ENCODE data around the gene NDUFAB1. TPM values are rescaled to one million over a fixed set of nuclear protein-coding genes. Genes with fewer than 3 reads are reported as not detected.
"Not testable (repeated sequence)": the region's sequence is repeated elsewhere in the genome, so short reads cannot be mapped to it uniquely, and the experiment has no call there.

The NDUFAB1 gene
- total RNA-seq = 100 to 1,000 TPM; 378 to 517 (median 448) TPM
- polyA plus RNA-seq = 1,123 TPM
- long read RNA-seq, donor 1, transcript NDUFAB1-201 (5 exons, 717 nt) = major isoform, 307 of 316 reads
- long read RNA-seq, donor 1, partial matches to known transcripts = 4 of 316 reads
- long read RNA-seq, donor 1, other reads (novel, unspliced or antisense) = 4 of 316 reads
- long read RNA-seq, donor 2, transcript NDUFAB1-201 (5 exons, 717 nt) = major isoform, 269 of 279 reads
- long read RNA-seq, donor 2, partial matches to known transcripts = 7 of 279 reads
- long read RNA-seq, donor 2, other reads (novel, unspliced or antisense) = 1 of 279 reads
- long read RNA-seq, donor 3, transcript NDUFAB1-201 (5 exons, 717 nt) = major isoform, 91 of 96 reads
- long read RNA-seq, donor 3, partial matches to known transcripts = 3 of 96 reads
- long read RNA-seq, donor 3, other reads (novel, unspliced or antisense) = 0 of 96 reads
- long read RNA-seq, donor 4, transcript NDUFAB1-201 (5 exons, 717 nt) = major isoform, 135 of 135 reads
- long read RNA-seq, donor 4, partial matches to known transcripts = 0 of 135 reads
- long read RNA-seq, donor 4, other reads (novel, unspliced or antisense) = 0 of 135 reads

GRCh38 chr16:23595951-23596720 lies at the start of gene NDUFAB1:
Gene NDUFAB1, minus strand, starts transcription at chr16:23596316. Its CDS starts 26 bp downstream, at chr16:23596290.
- Histone ChIP-seq H3K27me3 (ENCODE audit: control insufficient read depth, insufficient read depth) (no peaks in the 10 kb centered on the region), H3K4me3 (ENCODE audit: low read length) (peak within 1 kb of the TSS; percentile 68), H3K4me1 (ENCODE audit: control insufficient read depth, insufficient read depth, low read length) (peaks cover 3% of the 10 kb centered on the region), H3K9me3 (ENCODE audit: control insufficient read depth, low read length) (no peaks in the 10 kb centered on the region), H3K27ac (ENCODE audit: low read length) (peak within 1 kb of the TSS; percentile 83)
- peak; percentile 97 to 98 for ATAC-seq
- 2% methylated on average over 67 of the region's 67 CpGs for WGBS
- intact Hi-C loops (cut with DNase I) = loop anchor here in 3 of 4 donors (2.0 to 5.0 kb wide), 2 partner anchors 39 kb away; partner anchors contain the start of genes EARS2 (in 3 of the 3) and UBFD1 (in 3 of the 3)
- peak; percentile 91 to 96 (median 96) for DNase-seq

DNA sequence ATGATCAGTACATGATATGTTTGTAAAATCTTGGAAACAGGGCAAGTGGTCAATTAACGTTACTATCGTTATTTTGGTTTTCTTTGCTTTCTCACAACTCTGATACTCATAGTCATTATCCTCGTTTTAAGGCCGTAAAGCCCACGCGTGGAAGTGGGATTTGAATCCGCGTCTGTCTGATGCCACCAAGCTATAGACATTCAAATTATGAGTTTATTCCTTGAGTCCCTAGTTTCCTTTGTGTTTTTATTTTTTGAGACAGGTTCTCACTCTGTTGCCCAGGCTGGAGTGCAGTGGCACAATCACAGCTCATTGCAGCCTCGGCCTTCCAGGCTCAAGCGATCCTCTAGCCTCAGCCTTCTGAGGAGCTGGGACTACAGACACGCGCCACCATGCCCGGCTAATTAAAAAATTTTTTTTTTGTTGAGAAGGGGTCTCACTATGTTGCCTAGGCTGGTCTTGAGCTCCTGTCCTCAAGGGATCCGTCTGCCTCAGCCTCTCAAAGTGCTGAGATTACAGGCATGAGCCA lies 46.2 kb upstream of the NDUFAB1 start:
- Histone ChIP-seq H3K9me3 (ENCODE audit: control insufficient read depth, low read length) (no peaks in the 10 kb centered on the region), H3K27me3 (ENCODE audit: control insufficient read depth, insufficient read depth) (no peaks in the 10 kb centered on the region), H3K4me3 (ENCODE audit: low read length) (peak overlapping the region; percentile 76), H3K27ac (ENCODE audit: low read length) (no peak overlapping the region), H3K4me1 (ENCODE audit: control insufficient read depth, insufficient read depth, low read length) (peaks cover 9% of the 10 kb centered on the region)
- intact Hi-C loops (cut with DNase I) = no loop called here
- no peak for DNase-seq
- WGBS = 68% methylated on average over 14 of the region's 14 CpGs
- ATAC-seq = no peak

DNA sequence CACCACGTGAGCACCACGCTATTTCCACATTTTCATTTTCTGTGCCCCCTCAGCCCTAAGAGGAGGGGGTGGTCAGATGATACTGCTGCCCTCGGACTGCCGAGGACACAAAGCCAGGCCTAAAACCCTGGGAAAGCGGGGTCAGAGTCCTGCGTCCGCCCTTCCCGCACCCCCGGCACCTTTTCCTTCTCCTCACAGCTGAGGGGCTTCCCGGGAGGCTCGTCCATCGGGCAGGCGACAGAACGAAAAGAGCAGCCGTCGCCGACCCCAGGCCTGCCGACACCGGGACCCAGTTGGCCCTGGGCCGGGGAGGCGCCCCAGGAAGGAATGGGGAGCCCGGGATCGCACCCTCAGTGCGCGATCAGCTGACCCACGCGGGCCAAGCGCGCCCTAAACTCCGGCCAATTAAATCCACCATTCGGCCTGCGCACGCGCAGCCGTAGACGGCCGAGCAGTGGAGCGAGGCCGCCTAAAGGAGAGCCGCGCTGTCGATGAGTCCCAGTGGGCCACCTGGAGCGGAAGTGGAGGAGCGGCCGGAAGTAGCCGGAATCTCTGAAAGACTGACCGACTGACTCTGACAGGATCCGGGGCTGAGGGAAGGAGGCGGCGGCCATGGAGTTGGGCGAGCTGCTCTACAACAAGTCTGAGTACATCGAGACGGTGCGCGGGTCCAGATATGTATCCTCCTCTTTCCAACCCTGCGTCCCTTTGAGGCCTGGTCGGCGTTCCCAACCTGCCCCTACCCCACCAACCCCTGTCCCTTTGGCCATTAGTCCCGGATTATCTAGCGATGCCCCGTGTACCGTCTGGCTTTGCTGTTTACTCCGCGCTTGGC lies 45.0 kb upstream of the NDUFAB1 start, which contains the start of the genes DCTN5 and PALB2:
TSS of gene DCTN5 (plus strand) at position 536 of the 835 bp plus-strand sequence. CDS start at position 613, 77 bp downstream.
TSS of gene PALB2 (minus strand) at position 380 of the 835 bp plus-strand sequence. CDS start at position 227, 153 bp downstream.
- H3K4me3 ChIP-seq (ENCODE audit: low read length) = peak within 1 kb of the TSS; percentile 76
- no peaks in the 10 kb centered on the region for H3K9me3 ChIP-seq (ENCODE audit: control insufficient read depth, low read length)
- intact Hi-C loops (cut with DNase I) = no loop called here
- peak within 1 kb of the TSS; percentile 40 for H3K27ac ChIP-seq (ENCODE audit: low read length)
- peak; percentile 94 to 97 (median 97) for DNase-seq
- ATAC-seq = peak; percentile 99 to 100
- peaks cover 9% of the 10 kb centered on the region for H3K4me1 ChIP-seq (ENCODE audit: control insufficient read depth, insufficient read depth, low read length)
- under 1% methylated on average over 64 of the region's 64 CpGs for WGBS
- no peaks in the 10 kb centered on the region for H3K27me3 ChIP-seq (ENCODE audit: control insufficient read depth, insufficient read depth)

GRCh38 chr16:23640615-23640930 lies 44.5 kb upstream of the NDUFAB1 start:
- no peak for ATAC-seq
- Histone ChIP-seq H3K27ac (ENCODE audit: low read length) (no peak overlapping the region), H3K9me3 (ENCODE audit: control insufficient read depth, low read length) (no peaks in the 10 kb centered on the region), H3K4me3 (ENCODE audit: low read length) (peak overlapping the region; percentile 76), H3K4me1 (ENCODE audit: control insufficient read depth, insufficient read depth, low read length) (peaks cover 9% of the 10 kb centered on the region), H3K27me3 (ENCODE audit: control insufficient read depth, insufficient read depth) (no peaks in the 10 kb centered on the region)
- intact Hi-C loops (cut with DNase I) = no loop called here
- DNase-seq = no peak
- WGBS = 2% methylated on average over 8 of the region's 8 CpGs

GRCh38 chr16:23635958-23636357 lies 39.8 kb upstream of the NDUFAB1 start:
- no peaks in the 10 kb centered on the region for H3K27me3 ChIP-seq (ENCODE audit: control insufficient read depth, insufficient read depth)
- H3K4me1 ChIP-seq (ENCODE audit: control insufficient read depth, insufficient read depth, low read length) = peaks cover 2% of the 10 kb centered on the region
- H3K27ac ChIP-seq (ENCODE audit: low read length) = no peak overlapping the region
- H3K9me3 ChIP-seq (ENCODE audit: control insufficient read depth, low read length) = no peaks in the 10 kb centered on the region
- no peak for ATAC-seq
- no peak for DNase-seq
- no peak overlapping the region for H3K4me3 ChIP-seq (ENCODE audit: low read length)
- intact Hi-C loops (cut with DNase I) = no loop called here

DNA sequence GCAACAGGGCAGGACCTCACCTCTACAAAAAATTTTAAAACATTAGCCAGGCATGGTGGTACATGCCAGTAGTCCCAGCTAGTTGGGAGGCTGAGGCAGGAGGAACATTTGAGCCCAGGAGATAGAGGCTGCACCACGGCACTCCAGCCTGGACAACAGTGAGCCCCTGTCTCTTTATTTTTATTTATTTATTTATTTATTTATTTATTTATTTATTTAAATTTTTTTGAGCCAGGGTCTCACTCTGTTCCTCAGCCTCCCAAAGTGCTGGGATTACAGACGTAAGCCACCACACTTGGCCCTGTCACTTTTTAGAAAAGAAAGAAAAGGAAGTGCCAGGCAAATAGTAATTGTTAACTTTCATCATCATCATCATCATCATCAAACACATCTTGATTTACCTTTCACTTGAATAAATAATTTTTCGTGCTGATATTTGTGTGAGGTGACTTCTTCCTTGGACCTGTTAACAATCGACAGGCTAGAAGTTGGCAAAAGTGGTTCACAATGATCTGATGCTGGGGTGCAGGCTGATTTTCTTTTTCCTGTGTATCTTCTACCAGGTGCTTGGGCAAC lies 38.4 kb upstream of the NDUFAB1 start:
- no peak overlapping the region for H3K27ac ChIP-seq (ENCODE audit: low read length)
- intact Hi-C loops (cut with DNase I) = no loop called here
- no peak for DNase-seq
- no peak for ATAC-seq
- no peaks in the 10 kb centered on the region for H3K9me3 ChIP-seq (ENCODE audit: control insufficient read depth, low read length)
- 95% methylated on average over 4 of the region's 4 CpGs for WGBS
- H3K4me1 ChIP-seq (ENCODE audit: control insufficient read depth, insufficient read depth, low read length) = no peaks in the 10 kb centered on the region
- H3K27me3 ChIP-seq (ENCODE audit: control insufficient read depth, insufficient read depth) = no peaks in the 10 kb centered on the region
- H3K4me3 ChIP-seq (ENCODE audit: low read length) = no peak overlapping the region

DNA sequence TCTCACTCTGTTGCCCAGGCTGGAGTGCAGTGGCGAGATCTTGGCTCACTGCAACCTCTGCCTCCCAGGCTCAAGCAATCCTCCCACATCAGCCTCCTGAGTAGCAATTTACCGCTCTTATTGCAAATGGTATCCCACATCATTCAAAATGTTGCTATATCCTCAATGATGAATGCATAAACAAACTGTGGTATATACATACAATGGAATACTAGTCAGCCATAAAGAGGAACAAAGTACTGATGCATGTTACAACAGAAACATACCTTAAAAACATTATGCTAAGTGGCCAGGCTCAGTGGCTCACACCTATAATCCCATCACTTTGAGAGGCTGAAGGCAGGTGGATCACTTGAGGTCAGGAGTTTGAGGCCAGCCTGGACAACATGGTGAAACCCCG lies 35.8 kb upstream of the NDUFAB1 start:
- WGBS = over 99% methylated on average over 3 of the region's 3 CpGs
- intact Hi-C loops (cut with DNase I); H3K9me3 ChIP-seq (ENCODE audit: control insufficient read depth, low read length); DNase-seq; H3K27me3 ChIP-seq (ENCODE audit: control insufficient read depth, insufficient read depth); ATAC-seq; H3K4me1 ChIP-seq (ENCODE audit: control insufficient read depth, insufficient read depth, low read length); H3K27ac ChIP-seq (ENCODE audit: low read length); H3K4me3 ChIP-seq (ENCODE audit: low read length): not testable (repeated sequence)

DNA sequence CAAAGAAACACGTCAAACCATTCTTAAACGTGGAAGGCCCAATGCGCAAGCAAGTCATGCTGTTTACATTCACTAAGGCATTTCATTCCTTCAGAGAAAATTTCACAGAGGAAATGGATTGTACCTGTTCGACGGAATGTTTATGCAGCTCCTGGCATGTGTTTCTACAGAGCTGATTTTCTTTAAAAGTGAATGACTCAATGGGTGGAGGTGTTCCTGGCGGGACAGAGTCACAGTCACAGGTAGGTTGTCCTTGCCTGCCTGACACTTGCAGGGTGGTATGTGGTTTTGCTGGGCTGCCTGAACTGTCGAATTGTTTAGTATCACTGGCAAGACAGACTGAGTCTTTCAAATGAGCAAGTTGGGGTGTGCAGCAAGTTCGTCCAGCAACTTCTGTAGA lies 33.4 kb upstream of the NDUFAB1 start:
- no peak overlapping the region for H3K4me3 ChIP-seq (ENCODE audit: low read length)
- DNase-seq (no peak), ATAC-seq (no peak)
- intact Hi-C loops (cut with DNase I) = no loop called here
- no peaks in the 10 kb centered on the region for H3K27me3 ChIP-seq (ENCODE audit: control insufficient read depth, insufficient read depth)
- H3K4me1 ChIP-seq (ENCODE audit: control insufficient read depth, insufficient read depth, low read length) = no peaks in the 10 kb centered on the region
- 93% methylated on average over 8 of the region's 8 CpGs for WGBS
- no peaks in the 10 kb centered on the region for H3K9me3 ChIP-seq (ENCODE audit: control insufficient read depth, low read length)
- H3K27ac ChIP-seq (ENCODE audit: low read length) = no peak overlapping the region

DNA sequence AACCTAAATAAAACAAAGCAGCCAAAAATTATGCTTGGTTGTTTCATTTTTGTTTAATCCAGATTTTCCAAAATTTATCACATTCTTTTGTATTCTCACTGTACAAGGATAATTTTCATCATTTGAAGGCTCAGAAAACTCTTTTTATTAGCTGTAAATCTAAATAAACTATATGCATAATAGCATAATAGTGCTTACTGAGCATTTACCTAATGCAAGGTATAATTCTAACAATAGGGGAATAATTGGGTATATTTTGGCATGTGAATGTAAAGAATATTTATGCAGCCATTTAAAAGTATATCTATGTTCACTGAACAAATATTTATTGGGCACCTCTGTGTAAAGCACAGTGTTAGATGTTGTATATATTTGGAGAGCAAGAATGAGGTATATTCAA lies 28.0 kb upstream of the NDUFAB1 start:
- no peaks in the 10 kb centered on the region for H3K4me1 ChIP-seq (ENCODE audit: control insufficient read depth, insufficient read depth, low read length)
- no peak for ATAC-seq
- no peak overlapping the region for H3K27ac ChIP-seq (ENCODE audit: low read length)
- DNase-seq = no peak
- no peaks in the 10 kb centered on the region for H3K27me3 ChIP-seq (ENCODE audit: control insufficient read depth, insufficient read depth)
- intact Hi-C loops (cut with DNase I) = no loop called here
- H3K9me3 ChIP-seq (ENCODE audit: control insufficient read depth, low read length) = no peaks in the 10 kb centered on the region
- no peak overlapping the region for H3K4me3 ChIP-seq (ENCODE audit: low read length)

DNA sequence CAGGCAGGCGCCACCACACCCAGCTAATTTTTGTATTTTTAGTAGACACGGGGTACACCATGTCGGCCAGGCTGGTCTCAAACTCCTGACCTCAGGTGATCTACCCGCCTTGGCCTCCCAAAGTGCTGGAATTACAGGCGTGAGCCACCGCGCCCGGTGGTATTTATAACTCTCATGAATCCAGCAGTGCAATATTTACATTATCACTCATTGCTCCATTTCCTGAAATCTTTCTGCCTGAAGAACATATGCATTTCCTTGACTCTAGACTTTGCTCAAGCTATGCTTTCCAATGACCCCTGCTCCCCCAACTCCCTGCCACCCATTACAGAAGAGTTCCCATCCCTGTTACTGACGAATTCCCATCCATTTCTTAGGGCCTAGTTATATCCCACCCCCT lies 19.7 kb upstream of the NDUFAB1 start:
- DNase-seq (no peak), ATAC-seq (no peak)
- Histone ChIP-seq H3K4me1 (ENCODE audit: control insufficient read depth, insufficient read depth, low read length) (no peaks in the 10 kb centered on the region), H3K27ac (ENCODE audit: low read length) (no peak overlapping the region), H3K9me3 (ENCODE audit: control insufficient read depth, low read length) (no peaks in the 10 kb centered on the region), H3K4me3 (ENCODE audit: low read length) (no peak overlapping the region), H3K27me3 (ENCODE audit: control insufficient read depth, insufficient read depth) (no peaks in the 10 kb centered on the region)
- intact Hi-C loops (cut with DNase I) = no loop called here
- WGBS = 94% methylated on average over 9 of the region's 9 CpGs
